ENCODE data around the gene SLC27A4.
"Not testable (repeated sequence)": the region's sequence is repeated elsewhere in the genome, so short reads cannot be mapped to it uniquely, and the experiment has no call there.

Gene SLC27A4

DNA sequence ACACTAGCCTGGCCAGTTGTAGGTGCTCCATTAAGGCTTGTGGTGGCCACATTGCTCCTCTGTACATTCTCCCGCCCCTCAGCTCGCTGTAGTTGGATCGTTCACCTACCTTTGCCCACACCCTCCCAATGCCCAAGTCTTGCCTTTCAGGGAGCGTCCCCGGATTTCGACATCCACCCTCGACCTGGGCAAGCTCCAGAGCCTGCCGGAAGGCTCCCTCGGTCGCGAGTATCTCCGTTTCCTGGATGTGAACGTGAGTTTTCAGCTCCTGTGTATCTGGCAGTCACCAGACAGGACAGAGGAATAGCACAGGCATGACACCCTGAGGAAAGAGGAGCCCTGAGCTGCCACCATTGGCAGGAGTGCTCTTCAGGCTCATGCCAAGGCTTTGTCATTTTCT, 14.7 kb upstream of the SLC27A4 start:
- DNase-seq, result no peak

DNA sequence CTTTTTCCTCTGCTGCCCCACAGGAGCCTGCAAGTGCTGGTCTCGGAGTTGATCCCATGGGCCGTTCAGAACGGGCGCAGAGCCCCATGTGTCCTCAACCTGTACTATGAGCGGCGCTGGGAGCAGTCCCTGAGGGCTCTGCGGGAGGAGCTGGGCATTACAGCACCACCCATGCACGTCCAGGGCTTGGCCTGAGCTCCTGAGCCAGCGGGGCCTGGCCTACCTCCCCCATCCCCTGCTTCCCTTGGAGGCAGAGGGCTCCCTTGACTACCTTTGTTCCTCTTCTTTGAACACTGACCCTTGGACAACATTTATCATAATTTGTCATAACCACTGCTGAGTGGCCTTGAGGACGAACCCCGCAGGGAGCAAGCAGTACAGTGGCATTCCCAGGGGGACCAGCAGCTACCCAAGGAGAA, 6.9 kb upstream of the SLC27A4 start:
- no peak for DNase-seq

DNA sequence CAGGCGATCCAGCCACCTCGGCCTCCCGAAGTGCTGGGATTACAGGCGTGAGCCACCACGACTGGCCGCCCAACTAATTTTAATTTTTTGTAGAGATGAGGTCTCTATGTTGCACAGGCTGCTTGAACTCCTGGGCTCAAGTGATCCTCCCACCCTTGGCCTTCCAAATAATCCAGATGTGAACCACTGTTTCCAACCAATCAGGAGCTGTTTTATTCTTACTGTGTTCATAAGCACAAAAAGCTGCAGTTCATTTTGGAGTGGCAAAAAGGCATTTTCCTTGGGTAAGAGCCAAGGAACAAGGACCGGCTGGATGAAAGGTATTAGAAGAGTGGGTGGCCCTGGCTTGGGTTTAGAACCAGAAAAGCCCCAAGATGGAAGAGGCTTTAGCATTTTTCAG, 5.2 kb upstream of the SLC27A4 start:
- DNase-seq, result no peak

GRCh38 chr9:128335914-128336313, 4.4 kb upstream of the SLC27A4 start:
- DNase-seq, result no peak

GRCh38 chr9:128337936-128338335, 2.4 kb upstream of the SLC27A4 start:
- no peak for DNase-seq

GRCh38 chr9:128338852-128339614, 1.3 kb upstream of the SLC27A4 start:
- not testable (repeated sequence) for DNase-seq

GRCh38 chr9:128340691-128341434, 536 bp downstream of the SLC27A4 start:
- DNase-seq, result peak; percentile 23

- DNase-seq, result peak; percentile 43
These were observed 1.1 kb downstream of the SLC27A4 start for GRCh38 chr9:128341435-128341849.

- no peak for DNase-seq
These were observed 2.8 kb downstream of the SLC27A4 start for GRCh38 chr9:128342971-128343680.

DNA sequence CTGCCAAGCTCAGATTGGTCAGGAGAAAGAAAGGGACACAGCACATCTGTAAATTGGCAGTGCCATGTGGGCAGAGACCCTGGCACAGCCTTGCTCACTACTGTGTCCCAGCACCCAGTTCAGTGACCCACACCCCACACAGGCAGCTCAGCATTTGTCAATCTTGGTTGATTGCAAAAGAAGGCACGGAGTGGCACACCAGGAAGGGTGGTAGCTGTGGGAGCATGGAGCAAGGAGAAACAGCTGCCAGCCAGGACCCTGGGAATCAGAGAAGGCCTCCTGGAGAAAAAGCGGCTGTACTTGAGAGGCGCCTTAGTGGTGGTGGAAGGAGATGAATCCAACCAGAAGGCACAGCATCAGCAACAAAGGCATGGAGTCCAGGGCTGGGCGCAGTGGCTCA, 3.5 kb downstream of the SLC27A4 start:
- no peak for DNase-seq

- DNase-seq, result no peak
These were observed 4.7 kb downstream of the SLC27A4 start for GRCh38 chr9:128344931-128345605.

- DNase-seq, result no peak
These were observed 8.8 kb downstream of the SLC27A4 start for GRCh38 chr9:128349125-128349524.

DNA sequence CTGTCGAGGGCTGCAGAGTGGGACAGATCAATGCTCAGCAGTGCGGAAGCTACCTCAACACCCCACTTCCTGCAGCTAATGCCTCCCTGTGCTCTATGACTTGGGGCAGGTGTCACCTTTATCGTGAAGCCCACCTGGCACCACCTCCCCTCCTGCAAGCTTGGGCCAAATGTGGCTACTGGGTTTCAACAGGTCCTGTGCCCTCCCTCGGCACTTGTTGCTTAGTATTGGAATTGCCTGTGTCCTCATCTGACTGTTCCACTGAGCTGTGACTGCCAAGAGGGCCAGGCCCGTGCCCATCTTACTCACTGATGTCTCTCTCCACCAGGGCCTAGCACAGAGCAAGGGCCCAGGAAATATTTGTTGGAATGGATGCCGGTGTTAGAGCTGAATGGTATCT, 9.4 kb downstream of the SLC27A4 start:
- no peak for DNase-seq

- no peak for DNase-seq
These were observed 15.1 kb downstream of the SLC27A4 start for GRCh38 chr9:128355451-128355850.

GRCh38 chr9:128358090-128358489, 17.8 kb downstream of the SLC27A4 start:
- DNase-seq, result no peak

DNA sequence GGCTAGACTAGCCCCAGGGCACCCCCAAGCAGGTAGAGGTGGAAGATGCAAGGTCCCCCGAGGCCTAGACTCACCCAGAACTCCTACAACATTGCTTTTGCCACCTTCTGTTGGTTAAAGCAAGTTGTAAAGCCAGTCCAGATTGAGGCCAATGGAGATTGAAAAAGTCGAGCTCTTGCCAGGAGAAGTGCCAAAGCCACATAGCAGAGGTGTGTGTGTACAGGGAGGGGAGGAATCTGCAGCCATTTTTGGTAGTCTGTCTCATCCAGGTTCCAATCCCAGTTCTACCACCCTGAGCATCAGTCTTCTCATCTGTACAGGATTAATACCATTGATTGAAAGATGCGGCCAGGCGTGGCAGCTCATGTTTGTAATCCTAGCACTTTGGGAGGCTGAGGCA, 18.5 kb downstream of the SLC27A4 start:
- DNase-seq, result no peak

DNA sequence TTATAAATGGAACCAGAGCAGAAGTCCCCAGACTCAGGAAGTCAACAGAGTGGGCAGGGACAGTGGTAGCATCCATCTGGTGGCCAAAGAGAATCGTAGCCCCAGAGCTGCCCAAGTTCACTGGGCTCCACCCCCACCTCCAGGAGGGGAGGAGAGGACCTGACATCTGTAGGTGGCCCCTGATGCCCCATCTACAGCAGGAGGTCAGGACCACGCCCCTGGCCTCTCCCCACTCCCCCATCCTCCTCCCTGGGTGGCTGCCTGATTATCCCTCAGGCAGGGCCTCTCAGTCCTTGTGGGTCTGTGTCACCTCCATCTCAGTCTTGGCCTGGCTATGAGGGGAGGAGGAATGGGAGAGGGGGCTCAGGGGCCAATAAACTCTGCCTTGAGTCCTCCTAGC, 20.5 kb downstream of the SLC27A4 start:
- DNase-seq, result no peak

GRCh38 chr9:128361296-128361985, 21.1 kb downstream of the SLC27A4 start:
- no peak for DNase-seq

- peak; percentile 82 for DNase-seq
These were observed 21.8 kb downstream of the SLC27A4 start for GRCh38 chr9:128361986-128362646.

DNA sequence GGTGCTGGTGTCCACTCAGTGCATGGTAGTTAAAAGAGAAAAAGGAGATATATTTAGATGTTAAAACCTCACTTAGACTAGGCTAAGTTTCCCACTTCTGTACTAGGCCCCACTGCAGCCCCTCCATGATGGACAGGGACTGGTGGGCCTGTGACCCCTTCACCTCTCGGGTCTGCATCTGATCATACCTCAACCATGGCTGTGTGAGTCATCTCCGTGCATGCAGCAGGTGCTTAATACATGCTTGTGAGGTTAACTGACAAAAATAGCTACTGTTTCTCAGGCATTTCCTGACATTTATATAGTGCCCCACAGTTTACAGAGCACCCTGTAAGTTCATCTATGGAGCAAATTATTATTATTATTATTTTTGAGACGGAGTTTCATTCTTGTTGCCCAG, 22.4 kb downstream of the SLC27A4 start:
- DNase-seq, result no peak

DNA sequence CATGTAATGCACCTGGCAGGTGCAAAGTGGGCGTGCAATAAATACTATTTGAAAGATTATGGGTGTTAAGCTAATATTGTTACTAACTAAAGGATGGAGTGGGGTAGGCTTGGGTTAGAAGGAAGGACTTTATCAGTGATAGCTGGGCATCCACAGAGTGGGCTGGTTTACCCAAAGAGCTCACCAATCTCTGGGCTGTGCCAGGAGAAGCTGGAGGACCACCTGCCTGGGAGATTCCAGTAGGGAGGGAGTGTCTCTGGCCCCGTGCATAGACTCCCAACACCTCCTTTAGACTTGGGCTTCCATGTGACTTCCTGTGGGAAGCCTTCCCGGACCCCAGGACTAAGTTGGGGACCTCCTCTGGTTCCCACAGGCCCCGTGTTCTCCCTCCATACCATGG, 25.2 kb downstream of the SLC27A4 start:
- DNase-seq, result peak; percentile 5
